OCI-LY7 (cell line): ENCODE measurements around the gene GUCY2F.

ENCODE experiments used
- EZH2phosphoT487 ChIP-seq: fragments of 200-600 bp; sonication (generic); IDR thresholded peaks from 2 replicates; pipeline ENCODE4 v1.6.1; 2018; ENCODE audit warnings: low read depth, borderline replicate concordance, mild to moderate bottlenecking, mixed run types, antibody characterized with exemption, low read length, moderate library complexity, mixed read lengths
- TF ChIP-seq, protein P1 (sequence below): fragments of 200-600 bp; sonication (generic); conservative IDR thresholded peaks from 2 replicates; pipeline ENCODE4 v1.5.1; 2014; ENCODE audit warnings: mild to moderate bottlenecking, antibody characterized with exemption, low read length, moderate library complexity, mixed read lengths

DNA sequence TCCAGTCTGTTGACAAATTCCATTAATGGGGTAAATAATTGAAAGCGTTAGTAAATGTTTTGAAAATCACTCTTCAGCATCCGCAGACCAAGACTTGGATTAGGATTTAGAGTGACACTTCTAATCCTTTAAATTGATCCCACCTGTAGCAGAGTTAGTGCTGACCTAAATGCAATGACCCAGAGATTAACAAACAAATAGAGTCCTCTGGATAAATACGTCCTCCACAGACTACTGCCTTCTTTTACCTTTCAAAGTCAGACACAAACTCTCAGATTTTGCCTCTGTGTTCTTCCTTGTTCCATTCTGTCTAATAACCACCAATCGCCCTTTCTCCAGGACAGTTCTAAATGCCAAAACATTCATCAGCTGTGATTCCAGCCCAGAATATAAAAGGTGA lies at the start of gene GUCY2F:
- TF ChIP-seq, protein P1, sequence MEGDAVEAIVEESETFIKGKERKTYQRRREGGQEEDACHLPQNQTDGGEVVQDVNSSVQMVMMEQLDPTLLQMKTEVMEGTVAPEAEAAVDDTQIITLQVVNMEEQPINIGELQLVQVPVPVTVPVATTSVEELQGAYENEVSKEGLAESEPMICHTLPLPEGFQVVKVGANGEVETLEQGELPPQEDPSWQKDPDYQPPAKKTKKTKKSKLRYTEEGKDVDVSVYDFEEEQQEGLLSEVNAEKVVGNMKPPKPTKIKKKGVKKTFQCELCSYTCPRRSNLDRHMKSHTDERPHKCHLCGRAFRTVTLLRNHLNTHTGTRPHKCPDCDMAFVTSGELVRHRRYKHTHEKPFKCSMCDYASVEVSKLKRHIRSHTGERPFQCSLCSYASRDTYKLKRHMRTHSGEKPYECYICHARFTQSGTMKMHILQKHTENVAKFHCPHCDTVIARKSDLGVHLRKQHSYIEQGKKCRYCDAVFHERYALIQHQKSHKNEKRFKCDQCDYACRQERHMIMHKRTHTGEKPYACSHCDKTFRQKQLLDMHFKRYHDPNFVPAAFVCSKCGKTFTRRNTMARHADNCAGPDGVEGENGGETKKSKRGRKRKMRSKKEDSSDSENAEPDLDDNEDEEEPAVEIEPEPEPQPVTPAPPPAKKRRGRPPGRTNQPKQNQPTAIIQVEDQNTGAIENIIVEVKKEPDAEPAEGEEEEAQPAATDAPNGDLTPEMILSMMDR = no peak
- no peak for TF ChIP-seq EZH2phosphoT487
